Activated B cell treated with CpG ODN at 0.5 μM for 24 hours (primary cell): ENCODE results near the gene ROR1. TPM values are rescaled to one million over a fixed set of nuclear protein-coding genes. Genes with fewer than 3 reads are reported as not detected.
"Not testable (repeated sequence)": the region's sequence is repeated elsewhere in the genome, so short reads cannot be mapped to it uniquely, and the experiment has no call there.

ENCODE experiments used
- ATAC-seq: fragments of 200-7000 bp; cut with Tn5 transposase; one replicate; pipeline ENCODE4 v1.10.0; 2021; ENCODE audit warnings: low read depth, mild to moderate bottlenecking, moderate library complexity
- CTCF ChIA-PET: fragments of 350-600 bp; sonication (Branson Sonifier 250); formaldehyde crosslinking; loops from one replicate; lab custom pipeline; 2021; ENCODE audit warnings: antibody characterized with exemption; lab: Charles Lee
- POLR2A ChIA-PET: fragments of 350-600 bp; sonication (Branson Sonifier 250); formaldehyde crosslinking; loops from one replicate; lab custom pipeline; 2021; ENCODE audit warnings: antibody characterized with exemption; lab: Charles Lee
- DNase-seq: peaks from one replicate; pipeline ENCODE4 v3.0.0; 2022
- H3K27ac Mint-ChIP-seq: one replicate; pipeline ENCODE4 v1.8.0; 2020; ENCODE audit warnings: mixed read lengths
- H3K27me3 Mint-ChIP-seq: one replicate; pipeline ENCODE4 v1.8.0; 2021; ENCODE audit warnings: mixed read lengths
- H3K36me3 Mint-ChIP-seq: one replicate; pipeline ENCODE4 v1.8.0; 2021; ENCODE audit warnings: low read depth, mixed read lengths
- H3K4me1 Mint-ChIP-seq: one replicate; pipeline ENCODE4 v1.8.0; 2021; ENCODE audit warnings: mixed read lengths
- H3K4me3 Mint-ChIP-seq: one replicate; pipeline ENCODE4 v1.8.0; 2020; ENCODE audit warnings: mild to moderate bottlenecking, mixed read lengths
- H3K9me3 Mint-ChIP-seq: one replicate; pipeline ENCODE4 v1.8.0; 2020; ENCODE audit warnings: mixed read lengths
- CTCF ChIP-seq: fragments of 200-600 bp; IDR thresholded peaks from one replicate; pipeline ENCODE4 v1.8.0; 2022; ENCODE audit warnings: antibody characterized with exemption, mild to moderate bottlenecking
- intact Hi-C: fragments of 100-400 bp; cut with micrococcal nuclease; formaldehyde crosslinking; loops from one replicate; pipeline ENCODE4 v1.15.1; 2024
- total RNA-seq: library from RNA; stranded (reverse); gene quantifications from 2 replicates; pipeline ENCODE4 v1.2.3, GENCODE V29; 2022

Gene ROR1
- total RNA-seq, 1 donor from 2014 or later = 2.2 TPM

GRCh38 chr1:64095832-64096231 is 322.0 kb downstream of the ROR1 start:
- ATAC-seq = no peak
- Mint-ChIP-seq H3K27ac (no peak overlapping the region), H3K27me3 (peaks cover 3% of the 10 kb centered on the region), H3K4me1 (no peaks in the 10 kb centered on the region), H3K36me3 (no peaks in the 10 kb centered on the region), H3K9me3 (no peaks in the 10 kb centered on the region), H3K4me3 (no peak overlapping the region)
- intact Hi-C loops = no loop called here
- DNase-seq = no peak
- CTCF ChIA-PET = no interaction called here
- TF ChIP-seq CTCF = no peak
- POLR2A ChIA-PET = no interaction called here

- no peaks in the 10 kb centered on the region for H3K9me3 Mint-ChIP-seq
- ATAC-seq (no peak), DNase-seq (no peak)
- intact Hi-C loops = no loop called here
- no peaks in the 10 kb centered on the region for H3K36me3 Mint-ChIP-seq
- peaks cover 3% of the 10 kb centered on the region for H3K27me3 Mint-ChIP-seq
- TF ChIP-seq CTCF = no peak
- no peaks in the 10 kb centered on the region for H3K4me1 Mint-ChIP-seq
- no peak overlapping the region for H3K27ac Mint-ChIP-seq
- ChIA-PET CTCF (no interaction called here), POLR2A (no interaction called here)
- H3K4me3 Mint-ChIP-seq = no peak overlapping the region
Observed at GRCh38 chr1:64097859-64098258, 324.0 kb downstream of the ROR1 start.

GRCh38 chr1:64098436-64098835 is 324.6 kb downstream of the ROR1 start:
- no peak for TF ChIP-seq CTCF
- Mint-ChIP-seq H3K27ac (no peak overlapping the region), H3K27me3 (peaks cover 3% of the 10 kb centered on the region), H3K36me3 (no peaks in the 10 kb centered on the region), H3K4me3 (no peak overlapping the region), H3K4me1 (no peaks in the 10 kb centered on the region), H3K9me3 (no peaks in the 10 kb centered on the region)
- CTCF ChIA-PET = no interaction called here
- DNase-seq (no peak), ATAC-seq (no peak)
- intact Hi-C loops = no loop called here
- POLR2A ChIA-PET = no interaction called here

GRCh38 chr1:64098846-64099582 is 325.2 kb downstream of the ROR1 start:
- Mint-ChIP-seq H3K4me3 (no peak overlapping the region), H3K36me3 (no peaks in the 10 kb centered on the region), H3K9me3 (no peaks in the 10 kb centered on the region), H3K4me1 (no peaks in the 10 kb centered on the region), H3K27ac (no peak overlapping the region), H3K27me3 (peaks cover 3% of the 10 kb centered on the region)
- CTCF ChIA-PET = no interaction called here
- POLR2A ChIA-PET = no interaction called here
- intact Hi-C loops = no loop called here
- ATAC-seq = no peak
- no peak for DNase-seq
- no peak for TF ChIP-seq CTCF

GRCh38 chr1:64100791-64101190 is 327.0 kb downstream of the ROR1 start:
- ChIA-PET POLR2A (no interaction called here), CTCF (no interaction called here)
- no peaks in the 10 kb centered on the region for H3K4me1 Mint-ChIP-seq
- ATAC-seq = no peak
- intact Hi-C loops = no loop called here
- no peaks in the 10 kb centered on the region for H3K36me3 Mint-ChIP-seq
- no peak for DNase-seq
- no peak overlapping the region for H3K4me3 Mint-ChIP-seq
- TF ChIP-seq CTCF = no peak
- H3K27me3 Mint-ChIP-seq = peaks cover 3% of the 10 kb centered on the region
- H3K27ac Mint-ChIP-seq = no peak overlapping the region
- no peaks in the 10 kb centered on the region for H3K9me3 Mint-ChIP-seq

- H3K27me3 Mint-ChIP-seq, CTCF ChIA-PET, H3K27ac Mint-ChIP-seq, POLR2A ChIA-PET, intact Hi-C loops, DNase-seq, H3K9me3 Mint-ChIP-seq, H3K4me3 Mint-ChIP-seq, ATAC-seq, H3K36me3 Mint-ChIP-seq, H3K4me1 Mint-ChIP-seq: not testable (repeated sequence)
Observed at GRCh38 chr1:64104585-64104984, 330.8 kb downstream of the ROR1 start.
